GM12878 (cell line): ENCODE measurements around the gene DCAF6. TPM values are rescaled to one million over a fixed set of nuclear protein-coding genes. Genes with fewer than 3 reads are reported as not detected.
A peak's percentile ranks its signal among the peaks of the same experiment; 100 is the strongest.

Experiments
- ATAC-seq: fragments of 200-7000 bp; cut with Tn5 transposase; 3 replicates; pipeline ENCODE4 v1.9.1; 2020; ENCODE audit warnings: mild to moderate bottlenecking, moderate library complexity
- BruUV-seq: library from RNA; stranded (reverse); fragments of 400-500 nt; replicated peaks from 2 replicates; lab custom pipeline; 2021; lab: Mats Ljungman, UMichigan
- CTCF ChIA-PET: fragments of 300-600 bp; sonication (Branson Sonifier 250); formaldehyde crosslinking; extraction: SDS; loops from one replicate; lab custom pipeline; 2021; ENCODE audit warnings: inconsistent platforms; lab: Yijun Ruan, JAX
- POLR2A ChIA-PET: fragments of 350-600 bp; formaldehyde crosslinking; extraction: SDS; loops from one replicate; lab custom pipeline; 2021; ENCODE audit warnings: inconsistent platforms; lab: Charles Lee
- RAD21 ChIA-PET: fragments of 300-600 bp; sonication (Branson Sonifier 250); formaldehyde crosslinking; loops from one replicate; lab custom pipeline; 2023; ENCODE audit warnings: antibody characterized with exemption; ENCODE audit not compliant: unreplicated experiment; lab: Charles Lee
- SMC1A ChIA-PET: fragments of 300-600 bp; sonication (Branson Sonifier 250); formaldehyde crosslinking; loops from one replicate; lab custom pipeline; 2023; ENCODE audit not compliant: unreplicated experiment, uncharacterized antibody; lab: Charles Lee
- DNase-seq: peaks from one replicate; pipeline ENCODE4 v3.0.0-alpha.2; 2011; ENCODE audit warnings: low read depth, low spot score
- FAIRE-seq: peaks from 3 replicates; lab custom pipeline; 2011; peaks lifted over from hg19 to GRCh38; lab: Jason Lieb, UNC
- H2AFZ ChIP-seq: 2 replicates; pipeline ENCODE4 v1.6.0; 2011; ENCODE audit warnings: low read depth, low read length, control low read depth; ENCODE audit not compliant: control insufficient read depth
- H3K27ac ChIP-seq: 2 replicates; pipeline ENCODE4 v1.5.1; 2011; ENCODE audit warnings: control low read depth; ENCODE audit not compliant: control insufficient read depth, insufficient read depth
- H3K27me3 ChIP-seq, 2 experiments: replicated peaks in 1 of 2; 2 replicates each; pipeline versions ENCODE4 v1.6.0 to v1.6.1; 2011; ENCODE audit warnings: low read length in 1 of 2; ENCODE audit not compliant: control insufficient read depth in 2 of 2, insufficient read depth in 2 of 2
- H3K36me3 ChIP-seq, 2 experiments: 2 replicates each; pipeline ENCODE4 v1.5.1; 2011; ENCODE audit warnings: low read length in 1 of 2; ENCODE audit not compliant: control insufficient read depth in 2 of 2, insufficient read depth in 2 of 2
- H3K4me1 ChIP-seq: 2 replicates; pipeline ENCODE4 v1.6.1; 2011; ENCODE audit warnings: mild to moderate bottlenecking, low read length, moderate library complexity, mixed read lengths; ENCODE audit not compliant: control insufficient read depth, insufficient read depth
- H3K4me2 ChIP-seq: 2 replicates; pipeline ENCODE4 v1.6.0; 2011; ENCODE audit warnings: control low read depth; ENCODE audit not compliant: control insufficient read depth, insufficient read depth
- H3K4me3 ChIP-seq: fragments of 200-600 bp; sonication (generic); 2 replicates; pipeline ENCODE4 v1.5.1; 2016
- H3K79me2 ChIP-seq: 2 replicates; pipeline ENCODE4 v1.6.0; 2011; ENCODE audit warnings: low read length; ENCODE audit not compliant: control insufficient read depth, insufficient read depth
- H3K9ac ChIP-seq: 2 replicates; pipeline ENCODE4 v1.8.0; 2011; ENCODE audit warnings: low read length, control low read depth, mixed read lengths; ENCODE audit not compliant: control insufficient read depth, insufficient read depth
- H3K9me3 ChIP-seq: replicated peaks from 3 replicates; pipeline ENCODE4 v1.5.1; 2011; ENCODE audit warnings: mild to moderate bottlenecking, low read length; ENCODE audit not compliant: control insufficient read depth, insufficient read depth
- H4K20me1 ChIP-seq: 2 replicates; pipeline ENCODE4 v1.6.0; 2011; ENCODE audit not compliant: control insufficient read depth, insufficient read depth
- MTA3 ChIP-seq: IDR thresholded peaks from 2 replicates; pipeline ENCODE4 v1.6.1; 2012; ENCODE audit warnings: low read length, inconsistent platforms, borderline replicate concordance
- PML ChIP-seq: IDR thresholded peaks from 2 replicates; pipeline ENCODE4 v1.6.1; 2012; ENCODE audit warnings: low read length, inconsistent platforms
- RELB ChIP-seq: fragments of 450-650 bp; IDR thresholded peaks from 2 replicates; pipeline ENCODE4 v1.6.1; 2017; ENCODE audit warnings: low read depth, mild to moderate bottlenecking, moderate library complexity
- SMAD1 ChIP-seq: fragments of 450-650 bp; IDR thresholded peaks from 2 replicates; pipeline ENCODE4 v1.6.1; 2018; ENCODE audit warnings: mild to moderate bottlenecking, low read depth; ENCODE audit not compliant: partially characterized antibody
- SPI1 ChIP-seq: IDR thresholded peaks from 2 replicates; pipeline ENCODE4 v1.6.1; 2011; ENCODE audit warnings: low read depth, mild to moderate bottlenecking, low read length, moderate library complexity, borderline replicate concordance; ENCODE audit not compliant: insufficient read depth
- SRF ChIP-seq, 2 experiments: IDR thresholded peaks; 2 replicates each; pipeline ENCODE4 v1.6.1; 2011; ENCODE audit warnings: low read depth in 2 of 2, low read length in 2 of 2, mild to moderate bottlenecking in 1 of 2, moderate library complexity in 1 of 2
- WGBS: methylation state at CpG from one replicate; pipeline ENCODE4 v1.1.6; 2016; ENCODE audit warnings: low lambda C conversion rate; ENCODE audit not compliant: insufficient replicate concordance, insufficient coverage; ENCODE audit errors: missing lambda C conversion rate; 5-methylcytosine and 5-hydroxymethylcytosine counted together
- in situ Hi-C: fragments of 300-500 bp; cut with MboI; formaldehyde crosslinking; loops from 9 replicates; pipeline ENCODE4 v1.14.3; 2018; ENCODE audit warnings: mixed read lengths
- intact Hi-C: fragments of 100-400 bp; cut with micrococcal nuclease; formaldehyde crosslinking; loops from one replicate; pipeline ENCODE4 v1.14.2; 2022; ENCODE audit not compliant: unreplicated experiment
- polyA plus RNA-seq, 11 experiments: library from polyadenylated mRNA; depleted of rRNA in 4 of 11; unstranded in 6 of 11; stranded (reverse) in 5 of 11; fragments of >200 nt; fragmentation: Nextera tagmentation in 4 of 11; fragmentation: Illumina TruSeq in 1 of 11; extraction: Ambion mirVana in 4 of 11; extraction: Trizol in 1 of 11; gene quantifications; 1 replicate in 1 of 11; 2 replicates in 10 of 11; pipeline versions ENCODE4 v1.2.1 to v1.2.3, GENCODE V29; 2011 to 2016; ENCODE audit warnings: inconsistent platforms in 2 of 11, missing spikeins in 2 of 11, low read depth in 1 of 11
- total RNA-seq, 4 experiments: library from RNA; depleted of rRNA in 3 of 4; stranded (reverse); fragments of >200 nt in 3 of 4; fragmentation: Illumina TruSeq in 1 of 4; extraction: Trizol in 1 of 4; gene quantifications; 2 replicates each; pipeline versions ENCODE4 v1.2.1 to v1.2.3, GENCODE V29; 2013 to 2021

Gene DCAF6
- total and polyA plus RNA-seq, 10 of the 15 experiments (the other 5 are each of a cell fraction or from before 2014, with no cell fraction given): 11.4 to 62.7 (median 33.0) TPM

- 8% methylated on average over 1 of the region's 1 CpG for WGBS
- no peak overlapping the region for H3K4me2 ChIP-seq
- TF ChIP-seq PML (no peak), SPI1 (peak; percentile 73), SRF (IDR thresholded peaks at IDR 0.05; ENCODE audit: low read depth in 2 of 2, low read length in 2 of 2) (no peak), RELB (no peak), MTA3 (no peak), SMAD1 (no peak)
- TF ChIP-seq, all 136 proteins: peak for 1
- no TSS peak for BruUV-seq
- ChIA-PET CTCF (no interaction called here), SMC1A (interaction anchor here (0.6 to 1.7 kb wide), 3 partner anchors 9 to 36 kb away, joined by 3 to 6 read pairs (median 3); no protein-coding TSS in a partner anchor), RAD21 (no interaction called here), POLR2A (no interaction called here)
- Histone ChIP-seq H3K9me3 (no peaks in the 10 kb centered on the region), H3K4me3 (no peak overlapping the region), H4K20me1 (no peaks in the 10 kb centered on the region), H2AFZ (no peak overlapping the region), H3K27ac (no peak overlapping the region), H3K4me1 (peaks cover 4% of the 10 kb centered on the region; the same call in 1 of the 2 replicates), H3K36me3 (no peaks in the 10 kb centered on the region; a peak in 2 of 4 replicates), H3K9ac (no peak overlapping the region), H3K79me2 (no peaks in the 10 kb centered on the region), H3K27me3 (no peaks in the 10 kb centered on the region)
- intact Hi-C loops: no loop called here
- DNase-seq: no peak
- FAIRE-seq: peak; percentile 56
- peak; percentile 62 for ATAC-seq
- in situ Hi-C loops: no loop called here
Observed at GRCh38 chr1:168032029-168032428, 95.5 kb downstream of the DCAF6 start.
